ENCODE measurements around the gene SNX1. TPM values are rescaled to one million over a fixed set of nuclear protein-coding genes. Genes with fewer than 3 reads are reported as not detected.

Gene SNX1
- total and polyA plus RNA-seq, 2 of the 8 experiments (the other 6 are each of a cell fraction or from before 2014, with no cell fraction given) = 27.9 to 59.8 TPM

DNA sequence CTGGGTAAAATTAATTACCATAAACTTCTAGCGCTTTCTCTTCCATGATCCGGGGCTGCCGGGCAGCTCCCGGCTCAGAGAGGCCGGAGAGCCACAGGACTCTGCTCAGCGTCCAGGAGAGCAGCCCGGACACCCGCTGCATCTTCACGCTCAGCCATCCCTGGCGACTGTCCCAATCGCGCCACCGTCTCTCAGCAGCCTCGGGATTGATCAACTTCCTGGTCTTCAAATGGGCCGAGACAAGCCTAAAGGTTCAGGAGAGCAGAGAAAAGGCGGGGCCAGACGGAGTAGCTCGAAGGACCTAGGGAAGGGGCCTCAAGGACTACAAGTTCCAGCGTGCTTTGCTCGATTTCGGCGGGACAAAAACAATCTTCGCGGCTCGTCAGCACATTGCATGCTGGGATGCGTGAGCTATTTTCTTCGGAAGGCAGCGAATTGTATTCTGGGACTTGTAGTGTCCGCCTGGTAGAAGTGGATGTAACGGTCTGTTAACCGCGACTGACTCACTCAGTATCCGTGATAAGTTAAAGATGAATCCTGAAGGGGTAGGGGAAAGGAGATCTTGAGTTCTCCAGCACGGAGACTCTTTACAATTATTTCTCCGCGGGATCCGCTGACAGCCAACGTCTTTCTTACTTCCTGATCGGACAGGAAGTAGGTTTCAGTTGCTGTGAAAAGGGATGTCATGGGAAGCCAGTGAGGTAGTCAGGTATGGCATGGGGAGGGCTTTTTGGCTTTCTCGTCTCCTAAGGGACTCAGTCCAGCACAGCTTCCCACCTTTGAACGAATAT lies 2.0 kb upstream of the SNX1 start, which contains the start of gene CIAO2A (continued):
- TF ChIP-seq, protein P1, sequence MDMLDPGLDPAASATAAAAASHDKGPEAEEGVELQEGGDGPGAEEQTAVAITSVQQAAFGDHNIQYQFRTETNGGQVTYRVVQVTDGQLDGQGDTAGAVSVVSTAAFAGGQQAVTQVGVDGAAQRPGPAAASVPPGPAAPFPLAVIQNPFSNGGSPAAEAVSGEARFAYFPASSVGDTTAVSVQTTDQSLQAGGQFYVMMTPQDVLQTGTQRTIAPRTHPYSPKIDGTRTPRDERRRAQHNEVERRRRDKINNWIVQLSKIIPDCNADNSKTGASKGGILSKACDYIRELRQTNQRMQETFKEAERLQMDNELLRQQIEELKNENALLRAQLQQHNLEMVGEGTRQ (IDR thresholded peaks at IDR 0.05; ENCODE audit: low read length) = no peak
- TF ChIP-seq RBBP5 (IDR thresholded peaks at IDR 0.05; ENCODE audit: borderline replicate concordance, low read depth, low read length) (0 out of 2 replicates have a peak, but pooled peaks have one; percentile 5), KDM4A (IDR thresholded peaks at IDR 0.05; ENCODE audit: low read depth, low read length, severe bottlenecking) (no peak), YY1 (IDR thresholded peaks at IDR 0.05; ENCODE audit: low read depth, low read length) (no peak), CHD2 (IDR thresholded peaks at IDR 0.05; ENCODE audit: low read length) (no peak; the same call in 1 of the 2 replicates), SP1 (IDR thresholded peaks at IDR 0.05; ENCODE audit: low read depth, low read length) (no peak), POU5F1 (IDR thresholded peaks at IDR 0.05; ENCODE audit: low read depth, low read length) (no peak)

Measured in H1 (cell line).